ENCODE data around the gene SLC22A6. TPM values are rescaled to one million over a fixed set of nuclear protein-coding genes. Genes with fewer than 3 reads are reported as not detected.
A peak's percentile ranks its signal among the peaks of the same experiment; 100 is the strongest.

The SLC22A6 gene
- total RNA-seq, 1 experiment from 2014 or later, result not detected

- TF ChIP-seq IRF1 (CRISPR knock-in tag; IDR thresholded peaks at IDR 0.05) (no peak), ATF1 (CRISPR knock-in tag; IDR thresholded peaks at IDR 0.05) (no peak), TCF7 (CRISPR knock-in tag; IDR thresholded peaks at IDR 0.05; ENCODE audit: low read depth) (no peak), MXD4 (CRISPR knock-in tag; IDR thresholded peaks at IDR 0.05; ENCODE audit: borderline replicate concordance) (no peak)
These were observed 34.7 kb upstream of the SLC22A6 start (continued) for GRCh38 chr11:63019506-63019905.

GRCh38 chr11:63017306-63017974, 32.7 kb upstream of the SLC22A6 start:
- POLR2A ChIA-PET, result no interaction called here
- DNase-seq (ENCODE audit: low spot score) (no peak), ATAC-seq (no peak)
- TF ChIP-seq ELF4 (CRISPR knock-in tag; IDR thresholded peaks at IDR 0.05; ENCODE audit: low read depth), result no peak
- TF ChIP-seq CTCF (IDR thresholded peaks at IDR 0.05), result no peak
- no peak for TF ChIP-seq ZMAT4 (CRISPR knock-in tag; IDR thresholded peaks at IDR 0.05)
- TF ChIP-seq ERG (CRISPR knock-in tag; IDR thresholded peaks at IDR 0.05), result no peak
- no peak for TF ChIP-seq FOXK1 (CRISPR knock-in tag; IDR thresholded peaks at IDR 0.05)
- no peak for TF ChIP-seq ZNF232 (CRISPR knock-in tag; IDR thresholded peaks at IDR 0.05)
- no peak for TF ChIP-seq USF1 (CRISPR knock-in tag; IDR thresholded peaks at IDR 0.05)
- no peak for TF ChIP-seq ZNF121 (CRISPR knock-in tag; IDR thresholded peaks at IDR 0.05)
- TF ChIP-seq ETV6 (CRISPR knock-in tag; IDR thresholded peaks at IDR 0.05), result no peak
- TF ChIP-seq NR1H2 (CRISPR knock-in tag; IDR thresholded peaks at IDR 0.05), result no peak
- no peak for TF ChIP-seq ZNF671 (CRISPR knock-in tag; IDR thresholded peaks at IDR 0.05)
- no peak for TF ChIP-seq IRF2 (CRISPR knock-in tag; IDR thresholded peaks at IDR 0.05; ENCODE audit: borderline replicate concordance, low read depth)
- Mint-ChIP-seq H3K4me3 (no peak overlapping the region), H3K36me3 (no peaks in the 10 kb centered on the region), H3K4me1 (peaks cover 19% of the 10 kb centered on the region), H3K27me3 (ENCODE audit: low read depth) (peaks cover 10% of the 10 kb centered on the region), H3K9me3 (no peaks in the 10 kb centered on the region), H3K27ac (no peak overlapping the region)
- CTCF ChIA-PET, result interaction anchor here (0.6 to 7.8 kb wide), 7 partner anchors 8 to 156 kb away, joined by 3 to 535 read pairs (median 52); no protein-coding TSS in a partner anchor

- Mint-ChIP-seq H3K4me3 (no peak within 1 kb of the TSS), H3K27ac (no peak within 1 kb of the TSS), H3K9me3 (no peaks in the 10 kb centered on the region), H3K27me3 (ENCODE audit: low read depth) (peaks cover 5% of the 10 kb centered on the region; the same call in 1 of the 2 replicates), H3K36me3 (no peaks in the 10 kb centered on the region), H3K4me1 (peaks cover 20% of the 10 kb centered on the region)
- CTCF ChIA-PET, result interaction anchor here (0.9 to 2.2 kb wide), 5 partner anchors 16 to 110 kb away, joined by 4 to 13 read pairs (median 6); no protein-coding TSS in a partner anchor
- POLR2A ChIA-PET, result interaction anchor here (0.5 kb wide), 1 partner anchor 1134 kb away, joined by 5 read pairs; no protein-coding TSS in a partner anchor
- no peak for TF ChIP-seq SMAD3 (CRISPR knock-in tag; IDR thresholded peaks at IDR 0.05; ENCODE audit: borderline replicate concordance)
- ATAC-seq (peak; percentile 27), DNase-seq (ENCODE audit: low spot score) (no peak)
These were observed 30.9 kb upstream of the SLC22A6 start, which contains the start of gene SLC22A8 for GRCh38 chr11:63015521-63016215. TSS of gene SLC22A8 (minus strand) at chr11:63015841. CDS start at chr11:63014958, 883 bp downstream.
